Sigmoid colon (tissue), 7 donors: ENCODE measurements around the gene CD248. TPM values are rescaled to one million over a fixed set of nuclear protein-coding genes. Genes with fewer than 3 reads are reported as not detected.

Experiments used
- DNase-seq: peaks from one replicate; pipeline ENCODE4 v3.0.0-alpha.2; 2019
- H3K27ac ChIP-seq, 4 donors: fragments of 200-600 bp; sonication (generic); one replicate each; pipeline ENCODE4 v1.5.1; 2016 to 2019; ENCODE audit warnings: mild to moderate bottlenecking in 1 of 4
- H3K27me3 ChIP-seq, 3 donors: fragments of 200-600 bp; sonication (generic); one replicate each; pipeline ENCODE4 v1.5.1; 2019; ENCODE audit warnings: mild to moderate bottlenecking in 1 of 3
- H3K36me3 ChIP-seq, 4 donors: fragments of 200-600 bp; sonication (generic); one replicate each; pipeline ENCODE4 v1.5.1; 2016 to 2019
- H3K4me1 ChIP-seq, 4 donors: fragments of 200-600 bp; sonication (generic); one replicate each; pipeline ENCODE4 v1.5.1; 2017 to 2019
- H3K4me3 ChIP-seq, 4 donors: fragments of 200-600 bp; sonication (generic); one replicate each; pipeline ENCODE4 v1.5.1; 2017 to 2019; ENCODE audit warnings: mild to moderate bottlenecking in 2 of 4, moderate library complexity in 1 of 4
- H3K9me3 ChIP-seq, 4 donors: fragments of 200-600 bp in 3 of 4; sonication (generic) in 3 of 4; one replicate each; pipeline versions ENCODE4 v1.5.1 to v1.6.1; 2013 to 2019
- CTCF ChIP-seq, 4 experiments: fragments of 450-650 bp in 3 of 4; fragments of 200-600 bp in 1 of 4; IDR thresholded peaks; one replicate each; pipeline ENCODE4 v1.5.1; 2016 to 2019; ENCODE audit warnings: antibody characterized with exemption in 4 of 4, mild to moderate bottlenecking in 3 of 4, moderate library complexity in 2 of 4
- EP300 ChIP-seq, 4 donors: sonication (generic); formaldehyde crosslinking; IDR thresholded peaks; one replicate each; pipeline ENCODE4 v1.6.1; 2017; ENCODE audit warnings: antibody characterized with exemption in 4 of 4
- POLR2A ChIP-seq, 2 donors: fragments of 450-650 bp; IDR thresholded peaks; one replicate each; pipeline ENCODE4 v1.6.1; 2016; ENCODE audit warnings: antibody characterized with exemption in 2 of 2, mild to moderate bottlenecking in 2 of 2, moderate library complexity in 2 of 2
- POLR2AphosphoS5 ChIP-seq, 4 donors: sonication (generic); formaldehyde crosslinking; IDR thresholded peaks; one replicate each; pipeline ENCODE4 v1.6.1; 2017; ENCODE audit warnings: antibody characterized with exemption in 4 of 4
- WGBS, 2 donors: extraction: QIAGEN DNeasy Blood & Tissue Kit; methylation state at CpG; one replicate each; pipeline ENCODE4 v1.1.7; 2013; 5-methylcytosine and 5-hydroxymethylcytosine counted together
- intact Hi-C: fragments of 100-400 bp; cut with DNase I; formaldehyde crosslinking; loops from one replicate; pipeline ENCODE4 v1.15.1; 2023
- polyA plus RNA-seq, 3 donors: library from polyadenylated mRNA; stranded (reverse); fragments of 200-250 nt; gene quantifications; one replicate each; pipeline ENCODE4 v1.2.3, GENCODE V29; 2013
- total RNA-seq, 4 donors: library from RNA; depleted of rRNA; stranded (reverse); fragments of >200 nt; gene quantifications; one replicate each; pipeline ENCODE4 v1.1.0, GENCODE V29; 2016
- donor health status: healthy with polysubstance abuse.
- donor health status: Bipolar disorder and iron deficiency.
- donor health status: healthy.

CD248 gene
- total and polyA plus RNA-seq, 7 donors, result 1.2 to 26.3 (median 6.1) TPM

GRCh38 chr11:66337103-66337899, 20.5 kb upstream of the CD248 start:
- 64 to 70% methylated on average over 18 of the region's 18 CpGs for WGBS, 2 donors
- no peak overlapping the region for H3K4me3 ChIP-seq
- H3K27ac ChIP-seq, result peak overlapping the region in 1 of 4 donors; percentile 66
- DNase-seq, result peak; percentile 64
- TF ChIP-seq POLR2AphosphoS5 (IDR thresholded peaks at IDR 0.05), result no peak
- TF ChIP-seq POLR2A (IDR thresholded peaks at IDR 0.05), result no peak
- TF ChIP-seq EP300 (IDR thresholded peaks at IDR 0.05), result no peak
- no peak for TF ChIP-seq CTCF (IDR thresholded peaks at IDR 0.05)
- no peaks in the 10 kb centered on the region for H3K27me3 ChIP-seq
- peaks cover 10 to 69% (median 33%) of the 10 kb centered on the region in 4 donors for H3K36me3 ChIP-seq
- H3K4me1 ChIP-seq, result peaks cover 0 to 29% (median 25%) of the 10 kb centered on the region in 4 donors
- H3K9me3 ChIP-seq, result no peaks in the 10 kb centered on the region
- intact Hi-C loops, result no loop called here

GRCh38 chr11:66336234-66337102, 19.6 kb upstream of the CD248 start, which contains the start of gene RIN1:
RIN1 (minus strand) TSS chr11:66336434; CDS start chr11:66336402, 32 bp downstream.
- Histone ChIP-seq H3K36me3 (peaks cover 9 to 60% (median 27%) of the 10 kb centered on the region in 4 donors), H3K27me3 (no peaks in the 10 kb centered on the region), H3K9me3 (no peaks in the 10 kb centered on the region), H3K4me3 (peak within 1 kb of the TSS; percentile 29 to 64 (median 56)), H3K27ac (peak within 1 kb of the TSS; percentile 57 to 72 (median 68)), H3K4me1 (peaks cover 0 to 29% (median 25%) of the 10 kb centered on the region in 4 donors)
- WGBS, 2 donors, result 16 to 18% methylated on average over 22 of the region's 22 CpGs
- intact Hi-C loops, result no loop called here
- TF ChIP-seq POLR2AphosphoS5 (IDR thresholded peaks at IDR 0.05) (peak in 3 of 4 donors; percentile 26 to 61 (median 39)), EP300 (IDR thresholded peaks at IDR 0.05) (no peak), POLR2A (IDR thresholded peaks at IDR 0.05) (no peak), CTCF (IDR thresholded peaks at IDR 0.05) (peak in 1 of 4 experiments; percentile 33)
- DNase-seq, result peak; percentile 83

GRCh38 chr11:66335531-66336233, 18.8 kb upstream of the CD248 start:
- Histone ChIP-seq H3K36me3 (peaks cover 3 to 52% (median 20%) of the 10 kb centered on the region in 4 donors), H3K4me3 (peak overlapping the region; percentile 29 to 64 (median 56)), H3K27ac (peak overlapping the region; percentile 57 to 72 (median 68)), H3K27me3 (no peaks in the 10 kb centered on the region), H3K9me3 (no peaks in the 10 kb centered on the region), H3K4me1 (peaks cover 0 to 29% (median 25%) of the 10 kb centered on the region in 4 donors)
- no peak for TF ChIP-seq POLR2AphosphoS5 (IDR thresholded peaks at IDR 0.05)
- no peak for TF ChIP-seq EP300 (IDR thresholded peaks at IDR 0.05)
- no peak for TF ChIP-seq POLR2A (IDR thresholded peaks at IDR 0.05)
- TF ChIP-seq CTCF (IDR thresholded peaks at IDR 0.05), result no peak
- DNase-seq, result peak; percentile 71
- intact Hi-C loops, result no loop called here
- WGBS, 2 donors, result 7 to 13% methylated on average over 35 of the region's 35 CpGs
